GM18909 (cell line): ENCODE results near the gene WDR59.
A peak's percentile ranks its signal among the peaks of the same experiment; 100 is the strongest.
"Not testable (repeated sequence)": the region's sequence is repeated elsewhere in the genome, so short reads cannot be mapped to it uniquely, and the experiment has no call there.

Experiments
- ATAC-seq: cut with Tn5 transposase; IDR thresholded peaks from one replicate; pipeline ENCODE4 v1.9.1; 2021; ENCODE audit warnings: mild to moderate bottlenecking; ENCODE audit not compliant: unreplicated experiment, poor library complexity

Gene WDR59

GRCh38 chr16:74909665-74910064 is 75.3 kb downstream of the WDR59 start:
- no peak for ATAC-seq

GRCh38 chr16:74908759-74909158 is 76.2 kb downstream of the WDR59 start:
- ATAC-seq = not testable (repeated sequence)

- no peak for ATAC-seq
Observed at GRCh38 chr16:74903901-74904678, 80.8 kb downstream of the WDR59 start.

- ATAC-seq = no peak
Observed at GRCh38 chr16:74903120-74903519, 81.8 kb downstream of the WDR59 start.

GRCh38 chr16:74902161-74902560 is 82.8 kb downstream of the WDR59 start:
- no peak for ATAC-seq

GRCh38 chr16:74901606-74902005 is 83.3 kb downstream of the WDR59 start:
- no peak for ATAC-seq

- no peak for ATAC-seq
Observed at GRCh38 chr16:74899816-74900215, 85.1 kb downstream of the WDR59 start.

- no peak for ATAC-seq
Observed at GRCh38 chr16:74898659-74899058, 86.3 kb downstream of the WDR59 start.

- ATAC-seq = no peak
Observed at GRCh38 chr16:74896389-74897370, 88.2 kb downstream of the WDR59 start.

GRCh38 chr16:74893541-74893940 is 91.4 kb downstream of the WDR59 start:
- no peak for ATAC-seq

- ATAC-seq = peak; percentile 81
Observed at GRCh38 chr16:74892574-74893461, 92.1 kb downstream of the WDR59 start.

- ATAC-seq = no peak
Observed at GRCh38 chr16:74888888-74889287, 96.0 kb downstream of the WDR59 start.

GRCh38 chr16:74888232-74888862 is 96.6 kb downstream of the WDR59 start:
- ATAC-seq = no peak

- no peak for ATAC-seq
Observed at GRCh38 chr16:74887084-74887483, 97.8 kb downstream of the WDR59 start.

- ATAC-seq = no peak
Observed at GRCh38 chr16:74877706-74878105, 107.2 kb downstream of the WDR59 start.

- no peak for ATAC-seq
Observed at GRCh38 chr16:74874912-74875546, 109.9 kb downstream of the WDR59 start.

GRCh38 chr16:74874123-74874522 is 110.8 kb downstream of the WDR59 start:
- no peak for ATAC-seq

- no peak for ATAC-seq
Observed at GRCh38 chr16:74872302-74872701, 112.6 kb downstream of the WDR59 start.

- ATAC-seq = no peak
Observed at GRCh38 chr16:74871608-74872007, 113.3 kb downstream of the WDR59 start.
